Measurements from ENCODE around the gene IER2.

IER2 gene

GRCh38 chr19:13152356-13152973 lies 2.3 kb downstream of the IER2 start:
- H3K4me3 ChIP-seq (ENCODE audit: insufficient read depth, low read length, poor library complexity, severe bottlenecking): peak overlapping the region; percentile 73
- no peak for TF ChIP-seq EZH2phosphoT487 (conservative IDR thresholded peaks at IDR 0.05; ENCODE audit: low read length)
- TF ChIP-seq CTCF (IDR thresholded peaks at IDR 0.05; ENCODE audit: insufficient read depth, low read length, poor library complexity, severe bottlenecking): no peak
- H3K79me2 ChIP-seq (ENCODE audit: insufficient read depth, low read length): peaks cover 19% of the 10 kb centered on the region
- no peaks in the 10 kb centered on the region for H3K9me2 ChIP-seq (replicated peaks; ENCODE audit: insufficient read depth, low read length)
- H4K20me1 ChIP-seq (ENCODE audit: low read depth, low read length): no peaks in the 10 kb centered on the region; the same call in 1 of the 2 replicates
- H3K27ac ChIP-seq (ENCODE audit: low read depth, low read length): peak overlapping the region; percentile 90
- peak overlapping the region; percentile 63 for H2AFZ ChIP-seq (ENCODE audit: low read depth, low read length, severe bottlenecking)
- H3K9me3 ChIP-seq (ENCODE audit: insufficient read depth, low read length): no peaks in the 10 kb centered on the region
- H3F3A ChIP-seq (ENCODE audit: insufficient read depth): peaks cover 34% of the 10 kb centered on the region
- H3K36me3 ChIP-seq (ENCODE audit: low read length): no peaks in the 10 kb centered on the region; the same call in 1 of the 2 replicates
- peak overlapping the region; percentile 91 for H3K9ac ChIP-seq (ENCODE audit: low read length)
- no peaks in the 10 kb centered on the region for H3K27me3 ChIP-seq (ENCODE audit: low read length)
- H3K4me2 ChIP-seq (ENCODE audit: low read depth, low read length, poor library complexity, severe bottlenecking): peak overlapping the region; percentile 82

- Histone ChIP-seq H3K9ac (ENCODE audit: low read length) (peak overlapping the region; percentile 91), H2AFZ (ENCODE audit: low read depth, low read length, severe bottlenecking) (no peak overlapping the region), H3K36me3 (ENCODE audit: low read length) (no peaks in the 10 kb centered on the region; the same call in 1 of the 2 replicates), H3K9me2 (replicated peaks; ENCODE audit: insufficient read depth, low read length) (no peaks in the 10 kb centered on the region), H3K27me3 (ENCODE audit: low read length) (no peaks in the 10 kb centered on the region), H3K4me2 (ENCODE audit: low read depth, low read length, poor library complexity, severe bottlenecking) (peak overlapping the region; percentile 82), H3K4me3 (ENCODE audit: insufficient read depth, low read length, poor library complexity, severe bottlenecking) (peak overlapping the region; percentile 73), H3K79me2 (ENCODE audit: insufficient read depth, low read length) (peaks cover 19% of the 10 kb centered on the region), H3K27ac (ENCODE audit: low read depth, low read length) (peak overlapping the region; percentile 90), H3F3A (ENCODE audit: insufficient read depth) (peaks cover 37% of the 10 kb centered on the region), H4K20me1 (ENCODE audit: low read depth, low read length) (no peaks in the 10 kb centered on the region; the same call in 1 of the 2 replicates), H3K9me3 (ENCODE audit: insufficient read depth, low read length) (no peaks in the 10 kb centered on the region)
- TF ChIP-seq EZH2phosphoT487 (conservative IDR thresholded peaks at IDR 0.05; ENCODE audit: low read length): no peak
- TF ChIP-seq CTCF (IDR thresholded peaks at IDR 0.05; ENCODE audit: insufficient read depth, low read length, poor library complexity, severe bottlenecking): peak; percentile 22
These were observed 2.9 kb downstream of the IER2 start for GRCh38 chr19:13152974-13153568.

GRCh38 chr19:13153569-13154240 lies 3.5 kb downstream of the IER2 start:
- no peaks in the 10 kb centered on the region for H3K9me2 ChIP-seq (replicated peaks; ENCODE audit: insufficient read depth, low read length)

More at GRCh38 chr19:13153569-13154240, 3.5 kb downstream of the IER2 start:
- no peaks in the 10 kb centered on the region; the same call in 1 of the 2 replicates for H4K20me1 ChIP-seq (ENCODE audit: low read depth, low read length)
- H3K79me2 ChIP-seq (ENCODE audit: insufficient read depth, low read length): peaks cover 19% of the 10 kb centered on the region
- H3F3A ChIP-seq (ENCODE audit: insufficient read depth): peaks cover 37% of the 10 kb centered on the region
- H3K27me3 ChIP-seq (ENCODE audit: low read length): no peaks in the 10 kb centered on the region
- H3K27ac ChIP-seq (ENCODE audit: low read depth, low read length): peak overlapping the region; percentile 90
- no peaks in the 10 kb centered on the region for H3K9me3 ChIP-seq (ENCODE audit: insufficient read depth, low read length)
- TF ChIP-seq EZH2phosphoT487 (conservative IDR thresholded peaks at IDR 0.05; ENCODE audit: low read length): no peak
- TF ChIP-seq CTCF (IDR thresholded peaks at IDR 0.05; ENCODE audit: insufficient read depth, low read length, poor library complexity, severe bottlenecking): no peak
- no peak overlapping the region for H2AFZ ChIP-seq (ENCODE audit: low read depth, low read length, severe bottlenecking)
- peak overlapping the region; percentile 73 for H3K4me3 ChIP-seq (ENCODE audit: insufficient read depth, low read length, poor library complexity, severe bottlenecking)
- H3K4me2 ChIP-seq (ENCODE audit: low read depth, low read length, poor library complexity, severe bottlenecking): peak overlapping the region; percentile 82
- H3K36me3 ChIP-seq (ENCODE audit: low read length): no peaks in the 10 kb centered on the region; the same call in 1 of the 2 replicates
- H3K9ac ChIP-seq (ENCODE audit: low read length): peak overlapping the region; percentile 91
